Mesendoderm (in vitro differentiated cells): ENCODE results near the gene IL17RE.

ENCODE experiments used
- DNase-seq: peaks from one replicate; pipeline ENCODE4 v3.0.0; 2013
- H2AK5ac ChIP-seq: 2 replicates; pipeline ENCODE4 v1.6.1; 2013; ENCODE audit warnings: low read length, inconsistent platforms
- H2BK120ac ChIP-seq: 2 replicates; pipeline ENCODE4 v1.6.1; 2013; ENCODE audit warnings: low read depth, mild to moderate bottlenecking, low read length, moderate library complexity, mixed read lengths
- H2BK15ac ChIP-seq: replicated peaks from 2 replicates; pipeline ENCODE4 v1.6.1; 2013; ENCODE audit warnings: low read depth, mild to moderate bottlenecking, moderate library complexity
- H2BK5ac ChIP-seq: 2 replicates; pipeline ENCODE4 v1.6.1; 2013; ENCODE audit warnings: low read length, inconsistent platforms
- H3K18ac ChIP-seq: 2 replicates; pipeline ENCODE4 v1.6.1; 2013; ENCODE audit warnings: mild to moderate bottlenecking, low read length, mixed read lengths
- H3K23ac ChIP-seq: one replicate; pipeline ENCODE4 v1.6.1; 2013; ENCODE audit warnings: low read length
- H3K27ac ChIP-seq: 2 replicates; pipeline ENCODE4 v1.5.1; 2013; ENCODE audit warnings: low read depth, mild to moderate bottlenecking, inconsistent platforms, low read length, moderate library complexity
- H3K27me3 ChIP-seq: 2 replicates; pipeline ENCODE4 v1.6.1; 2013; ENCODE audit warnings: low read length, control low read depth, mild to moderate bottlenecking, inconsistent platforms; ENCODE audit not compliant: insufficient read depth, poor library complexity
- H3K36me3 ChIP-seq: 2 replicates; pipeline ENCODE4 v1.6.1; 2013; ENCODE audit warnings: low read length, inconsistent platforms; ENCODE audit not compliant: control insufficient read depth, insufficient read depth
- H3K4ac ChIP-seq: one replicate; pipeline ENCODE4 v1.6.1; 2013; ENCODE audit warnings: low read depth, mild to moderate bottlenecking, low read length, moderate library complexity
- H3K4me1 ChIP-seq: 2 replicates; pipeline ENCODE4 v1.6.1; 2013; ENCODE audit warnings: low read depth, low read length, inconsistent platforms; ENCODE audit not compliant: control insufficient read depth
- H3K4me2 ChIP-seq: 2 replicates; pipeline ENCODE4 v1.6.1; 2013; ENCODE audit warnings: low read length
- H3K4me3 ChIP-seq: 2 replicates; pipeline ENCODE4 v1.5.1; 2013; ENCODE audit warnings: mild to moderate bottlenecking, low read length
- H3K56ac ChIP-seq: one replicate; pipeline ENCODE4 v1.6.1; 2013; ENCODE audit warnings: low read length
- H3K79me1 ChIP-seq: 2 replicates; pipeline ENCODE4 v1.6.1; 2013; ENCODE audit warnings: low read length, inconsistent platforms
- H3K79me2 ChIP-seq: 2 replicates; pipeline ENCODE4 v1.6.1; 2013; ENCODE audit warnings: mild to moderate bottlenecking, low read length; ENCODE audit not compliant: control insufficient read depth, insufficient read depth
- H3K9ac ChIP-seq: 2 replicates; pipeline ENCODE4 v1.6.1; 2013; ENCODE audit warnings: low read length, inconsistent platforms
- H4K5ac ChIP-seq: one replicate; pipeline ENCODE4 v1.6.1; 2013; ENCODE audit warnings: low read length
- H4K8ac ChIP-seq: one replicate; pipeline ENCODE4 v1.6.1; 2013; ENCODE audit warnings: low read depth, mild to moderate bottlenecking, control low read depth, low read length, moderate library complexity
- WGBS: extraction: QIAGEN DNeasy Blood & Tissue Kit; methylation state at CpG from one replicate; pipeline ENCODE4 v1.1.7; 2013; ENCODE audit warnings: low lambda C conversion rate, missing lambda C conversion rate; ENCODE audit not compliant: insufficient coverage; ENCODE audit errors: extremely low coverage; 5-methylcytosine and 5-hydroxymethylcytosine counted together

The IL17RE gene

GRCh38 chr3:9946112-9947024 is 43.7 kb downstream of the IL17RE start:
- H2BK15ac ChIP-seq = no peak overlapping the region
- H3K4ac ChIP-seq = no peak overlapping the region
- no peak overlapping the region for H2BK5ac ChIP-seq
- H3K79me2 ChIP-seq = no peaks in the 10 kb centered on the region
- no peaks in the 10 kb centered on the region for H3K27me3 ChIP-seq
- H3K18ac ChIP-seq = peak overlapping the region; percentile 30
- H3K4me3 ChIP-seq = peak overlapping the region; percentile 53
- peak; percentile 93 for DNase-seq
- peak overlapping the region; percentile 15 for H3K23ac ChIP-seq
- H3K56ac ChIP-seq = peak overlapping the region; percentile 90
- no peaks in the 10 kb centered on the region for H3K79me1 ChIP-seq
- no CpG with 5 or more reads among the region's 90 CpGs for WGBS
- no peaks in the 10 kb centered on the region for H3K36me3 ChIP-seq
- H3K4me2 ChIP-seq = peak overlapping the region; percentile 80
- no peaks in the 10 kb centered on the region for H3K4me1 ChIP-seq
- peak overlapping the region; percentile 84 for H3K9ac ChIP-seq
- H2AK5ac ChIP-seq = no peak overlapping the region
- H2BK120ac ChIP-seq = no peak overlapping the region
- H3K27ac ChIP-seq = peak overlapping the region; percentile 18
- H4K5ac ChIP-seq = no peak overlapping the region
- H4K8ac ChIP-seq = no peak overlapping the region

GRCh38 chr3:9947025-9947995 is 44.7 kb downstream of the IL17RE start:
- Histone ChIP-seq H2BK5ac (no peak overlapping the region), H3K23ac (peak overlapping the region; percentile 1), H3K27me3 (no peaks in the 10 kb centered on the region), H3K4ac (no peak overlapping the region), H3K18ac (no peak overlapping the region), H4K8ac (no peak overlapping the region), H3K4me2 (peak overlapping the region; percentile 47), H2AK5ac (no peak overlapping the region), H3K4me3 (peak overlapping the region; percentile 1), H3K56ac (peak overlapping the region; percentile 83), H2BK15ac (no peak overlapping the region), H3K36me3 (no peaks in the 10 kb centered on the region), H3K9ac (peak overlapping the region; percentile 52), H3K79me1 (no peaks in the 10 kb centered on the region), H3K4me1 (no peaks in the 10 kb centered on the region), H3K27ac (no peak overlapping the region), H4K5ac (no peak overlapping the region), H2BK120ac (no peak overlapping the region), H3K79me2 (no peaks in the 10 kb centered on the region)
- DNase-seq = peak; percentile 88
- no CpG with 5 or more reads among the region's 86 CpGs for WGBS

GRCh38 chr3:9948586-9948985 is 45.9 kb downstream of the IL17RE start:
- H3K79me1 ChIP-seq = no peaks in the 10 kb centered on the region
- no peak overlapping the region for H2BK15ac ChIP-seq
- no peak overlapping the region for H4K5ac ChIP-seq

GRCh38 chr3:9949115-9949514 is 46.5 kb downstream of the IL17RE start:
- H3K79me1 ChIP-seq = no peaks in the 10 kb centered on the region
- WGBS = no CpG with 5 or more reads among the region's 7 CpGs

More at GRCh38 chr3:9948586-9948985, 45.9 kb downstream of the IL17RE start:
- Histone ChIP-seq H2AK5ac (no peak overlapping the region), H3K4me1 (no peaks in the 10 kb centered on the region), H2BK5ac (no peak overlapping the region), H3K27ac (no peak overlapping the region), H3K4ac (no peak overlapping the region), H3K4me3 (no peak overlapping the region), H3K9ac (no peak overlapping the region), H3K23ac (no peak overlapping the region), H2BK120ac (no peak overlapping the region), H3K79me2 (no peaks in the 10 kb centered on the region), H4K8ac (no peak overlapping the region), H3K36me3 (no peaks in the 10 kb centered on the region), H3K56ac (no peak overlapping the region), H3K18ac (no peak overlapping the region), H3K27me3 (no peaks in the 10 kb centered on the region), H3K4me2 (no peak overlapping the region)
- WGBS = no CpG with 5 or more reads among the region's 3 CpGs
- no peak for DNase-seq

GRCh38 chr3:9949626-9950025 is 47.0 kb downstream of the IL17RE start:
- Histone ChIP-seq H4K5ac (no peak overlapping the region), H3K27me3 (no peaks in the 10 kb centered on the region), H3K18ac (no peak overlapping the region), H4K8ac (no peak overlapping the region), H2BK5ac (no peak overlapping the region), H3K4me1 (no peaks in the 10 kb centered on the region), H3K27ac (no peak overlapping the region), H2BK120ac (no peak overlapping the region), H3K56ac (no peak overlapping the region), H3K79me1 (no peaks in the 10 kb centered on the region), H3K23ac (no peak overlapping the region), H3K9ac (no peak overlapping the region), H3K79me2 (no peaks in the 10 kb centered on the region), H3K4me2 (no peak overlapping the region), H3K36me3 (no peaks in the 10 kb centered on the region), H2BK15ac (no peak overlapping the region), H3K4ac (no peak overlapping the region), H2AK5ac (no peak overlapping the region), H3K4me3 (no peak overlapping the region)
- DNase-seq = no peak
- WGBS = no CpG with 5 or more reads among the region's 9 CpGs

More at GRCh38 chr3:9949115-9949514, 46.5 kb downstream of the IL17RE start:
- H3K56ac ChIP-seq = no peak overlapping the region
- H3K4me1 ChIP-seq = no peaks in the 10 kb centered on the region
- H3K27ac ChIP-seq = no peak overlapping the region
- H3K23ac ChIP-seq = no peak overlapping the region
- no peak overlapping the region for H2BK15ac ChIP-seq
- H3K18ac ChIP-seq = no peak overlapping the region
- DNase-seq = no peak
- H4K8ac ChIP-seq = no peak overlapping the region
- H3K79me2 ChIP-seq = no peaks in the 10 kb centered on the region
- H4K5ac ChIP-seq = no peak overlapping the region
- no peak overlapping the region for H3K4me3 ChIP-seq
- H2BK120ac ChIP-seq = no peak overlapping the region
- H2BK5ac ChIP-seq = no peak overlapping the region
- no peak overlapping the region for H3K4ac ChIP-seq
- H3K27me3 ChIP-seq = no peaks in the 10 kb centered on the region
- H3K4me2 ChIP-seq = no peak overlapping the region
- no peaks in the 10 kb centered on the region for H3K36me3 ChIP-seq
- H2AK5ac ChIP-seq = no peak overlapping the region
- no peak overlapping the region for H3K9ac ChIP-seq
